ENCODE data around the gene TPPP3.
A peak's percentile ranks its signal among the peaks of the same experiment; 100 is the strongest.

Gene TPPP3

DNA sequence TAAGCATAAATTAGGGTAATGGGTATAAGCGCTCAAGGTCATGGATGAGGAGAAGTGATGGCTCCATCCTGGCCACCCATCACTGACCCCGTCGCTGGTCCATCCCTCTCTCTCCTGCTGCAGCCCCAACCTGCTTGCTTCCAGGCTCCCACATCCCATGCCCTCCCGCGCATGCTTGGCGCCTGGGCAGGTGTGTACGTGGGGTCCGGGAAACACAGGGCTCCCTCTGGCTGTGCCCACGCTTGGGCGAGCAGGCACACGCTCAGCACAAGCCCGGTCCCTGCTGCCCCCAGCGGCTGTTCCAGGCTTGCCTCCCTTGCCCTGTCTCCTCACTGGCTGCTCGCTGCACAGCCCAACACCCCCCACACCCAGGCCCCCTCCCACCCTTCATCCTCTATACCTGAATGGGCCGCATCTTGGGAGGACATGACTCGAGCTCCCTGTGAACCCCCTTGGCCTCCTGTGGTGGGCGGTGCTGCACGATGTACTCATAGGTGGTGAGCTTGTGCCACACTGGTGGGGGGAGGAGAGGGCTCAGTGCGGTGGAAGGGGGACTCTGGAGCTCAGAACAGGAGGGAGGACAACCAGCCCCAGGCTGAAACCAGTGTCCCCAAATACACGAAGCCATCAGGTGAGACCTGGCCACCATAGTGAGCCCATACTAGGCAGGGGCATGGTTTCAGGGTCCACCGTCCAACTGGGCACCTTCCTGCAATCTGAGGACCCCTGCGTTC, 4.7 kb upstream of the TPPP3 start:
- H3K27me3 ChIP-seq (ENCODE audit: control insufficient read depth, insufficient read depth, low read length), result no peaks in the 10 kb centered on the region
- no peak overlapping the region for H3K4me3 ChIP-seq (ENCODE audit: low read length)
- H3K36me3 ChIP-seq (ENCODE audit: control insufficient read depth, insufficient read depth, low read length), result no peaks in the 10 kb centered on the region
- H3K27ac ChIP-seq (ENCODE audit: low read depth, low read length), result no peak overlapping the region
- no peak overlapping the region for H3K9ac ChIP-seq (ENCODE audit: low read length)
- peaks cover 12% of the 10 kb centered on the region for H3K4me1 ChIP-seq (ENCODE audit: control insufficient read depth, insufficient read depth, low read length)

DNA sequence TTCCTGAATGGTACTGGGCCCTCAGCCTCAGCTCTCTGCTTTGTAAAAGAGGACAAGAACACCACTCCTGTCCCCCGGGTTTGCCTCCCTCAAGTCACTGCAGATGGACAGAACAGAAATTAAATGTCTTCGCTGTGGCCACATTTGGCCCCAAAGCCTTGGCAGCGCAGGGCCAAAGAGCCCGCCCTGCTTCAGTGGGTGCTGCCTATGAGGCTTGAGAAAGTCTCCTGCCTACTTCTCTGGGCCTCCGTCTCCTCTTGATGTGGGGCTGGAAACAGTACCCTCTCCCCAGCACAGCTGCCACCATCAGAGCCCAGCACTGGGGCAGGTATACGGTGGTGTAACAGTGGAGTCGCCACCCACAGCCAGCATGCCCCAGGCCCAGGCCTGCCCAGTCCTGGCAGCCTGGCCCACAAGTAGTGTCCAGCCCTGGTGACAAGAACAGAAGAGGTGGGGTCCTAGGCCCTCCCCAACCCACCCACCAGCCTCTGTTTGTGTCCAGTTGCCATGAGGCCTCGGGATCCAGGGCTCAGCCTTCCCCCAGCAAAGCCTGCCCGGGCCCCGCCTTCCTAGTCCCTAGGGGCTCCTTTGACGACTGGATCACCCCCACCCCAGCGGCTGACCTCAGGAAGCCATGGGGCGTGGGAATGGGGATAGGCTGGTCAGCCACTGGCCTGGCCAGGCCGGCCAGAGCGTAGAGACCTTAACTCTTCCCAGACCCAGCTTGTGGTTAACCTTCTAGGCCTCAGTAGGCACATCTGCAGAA, 3.9 kb upstream of the TPPP3 start:
- Histone ChIP-seq H3K27ac (ENCODE audit: low read depth, low read length) (peak overlapping the region; percentile 71), H3K9ac (ENCODE audit: low read length) (no peak overlapping the region), H3K4me1 (ENCODE audit: control insufficient read depth, insufficient read depth, low read length) (peaks cover 18% of the 10 kb centered on the region)

DNA sequence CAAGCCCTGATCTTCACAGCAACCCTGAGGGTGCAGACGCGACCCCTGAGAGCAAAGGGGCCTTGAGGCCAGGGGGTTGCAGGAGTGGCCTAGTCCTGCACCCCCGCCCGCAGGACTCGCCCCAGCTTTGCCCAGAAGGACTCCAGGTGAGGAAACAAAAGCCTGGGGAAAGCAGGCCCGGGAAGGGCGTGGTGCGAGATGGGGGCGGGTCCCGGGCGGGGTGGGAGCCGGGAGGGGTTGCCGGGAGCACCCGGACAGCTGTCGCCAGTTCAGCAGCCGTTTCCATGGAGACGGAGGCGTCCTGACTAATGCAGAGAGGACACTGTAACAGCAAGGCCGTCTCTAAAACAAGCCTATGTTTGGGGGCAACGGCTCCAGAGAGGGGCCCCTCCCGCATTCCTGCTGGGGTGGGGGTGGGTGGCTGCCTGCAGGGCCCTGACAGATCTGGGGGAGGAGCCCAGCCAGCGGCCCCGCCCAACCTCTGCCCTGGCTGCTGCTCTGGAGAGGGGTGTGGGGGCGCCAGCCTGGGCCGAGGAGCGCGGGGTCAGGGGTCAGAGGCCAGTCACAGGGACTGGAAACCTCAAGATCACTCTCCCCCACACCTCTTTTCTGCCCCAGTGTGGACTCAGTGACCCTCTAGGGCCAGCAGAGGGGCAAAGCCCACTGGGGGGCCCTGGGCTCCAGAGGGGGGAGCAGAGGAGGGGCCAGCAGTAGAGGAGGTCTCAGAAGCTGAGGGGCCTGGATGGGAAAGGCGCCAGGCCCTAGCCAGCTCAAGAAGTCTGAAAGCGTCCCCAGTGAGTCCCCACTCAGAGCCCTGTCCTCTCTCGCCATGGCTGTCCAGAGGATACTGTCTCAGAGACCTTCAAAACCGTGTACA, 3.1 kb upstream of the TPPP3 start:
- H3K9ac ChIP-seq (ENCODE audit: low read length), result no peak overlapping the region
- no peaks in the 10 kb centered on the region for H3K27me3 ChIP-seq (ENCODE audit: control insufficient read depth, insufficient read depth, low read length)
- peak overlapping the region; percentile 71 for H3K27ac ChIP-seq (ENCODE audit: low read depth, low read length)
- no peaks in the 10 kb centered on the region for H3K36me3 ChIP-seq (ENCODE audit: control insufficient read depth, insufficient read depth, low read length)
- no peak overlapping the region for H3K4me3 ChIP-seq (ENCODE audit: low read length)
- H3K4me1 ChIP-seq (ENCODE audit: control insufficient read depth, insufficient read depth, low read length), result peaks cover 27% of the 10 kb centered on the region

More for the DNA sequence above, 3.9 kb upstream of the TPPP3 start:
- H3K27me3 ChIP-seq (ENCODE audit: control insufficient read depth, insufficient read depth, low read length), result no peaks in the 10 kb centered on the region
- H3K4me3 ChIP-seq (ENCODE audit: low read length), result no peak overlapping the region
- no peaks in the 10 kb centered on the region for H3K36me3 ChIP-seq (ENCODE audit: control insufficient read depth, insufficient read depth, low read length)

DNA sequence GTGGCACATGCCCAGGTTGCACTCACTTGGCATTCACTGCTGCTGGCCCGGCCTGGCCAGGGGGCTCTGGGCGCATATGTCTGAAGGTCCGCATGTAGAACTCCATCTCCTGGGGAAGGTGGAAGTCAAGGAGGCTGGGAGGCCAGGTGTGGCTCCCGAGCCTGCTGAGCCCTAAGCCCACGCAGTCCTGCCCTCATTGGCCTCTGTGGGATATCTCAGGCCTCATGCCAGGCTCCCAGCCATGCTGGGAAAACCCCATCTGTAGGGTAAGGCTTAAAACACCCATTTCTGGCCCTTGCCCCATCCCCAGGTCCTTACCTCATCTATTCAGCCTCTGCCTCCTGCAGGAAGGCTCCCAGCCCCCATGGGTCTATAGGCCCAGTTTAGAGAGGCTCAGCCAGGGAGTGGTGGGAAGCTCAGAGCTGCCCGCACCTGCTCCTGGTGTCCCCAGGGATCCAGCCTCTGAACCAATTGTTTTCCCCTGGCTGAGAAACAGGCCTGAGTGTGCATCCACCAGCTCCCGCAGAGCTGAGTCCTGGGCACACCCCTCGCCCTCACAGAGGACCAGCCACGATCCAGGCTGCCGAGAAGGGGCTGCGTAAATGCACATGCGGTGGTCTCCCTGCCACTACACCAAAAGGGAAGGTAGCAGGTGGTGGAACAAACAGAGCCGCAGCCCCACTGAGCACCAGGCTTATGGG, 2.3 kb upstream of the TPPP3 start:
- H3K4me1 ChIP-seq (ENCODE audit: control insufficient read depth, insufficient read depth, low read length), result peaks cover 28% of the 10 kb centered on the region
- no peaks in the 10 kb centered on the region for H3K36me3 ChIP-seq (ENCODE audit: control insufficient read depth, insufficient read depth, low read length)
- no peak overlapping the region for H3K4me3 ChIP-seq (ENCODE audit: low read length)
- no peak overlapping the region for H3K9ac ChIP-seq (ENCODE audit: low read length)
- peak overlapping the region; percentile 3 for H3K27ac ChIP-seq (ENCODE audit: low read depth, low read length)
- H3K27me3 ChIP-seq (ENCODE audit: control insufficient read depth, insufficient read depth, low read length), result no peaks in the 10 kb centered on the region

DNA sequence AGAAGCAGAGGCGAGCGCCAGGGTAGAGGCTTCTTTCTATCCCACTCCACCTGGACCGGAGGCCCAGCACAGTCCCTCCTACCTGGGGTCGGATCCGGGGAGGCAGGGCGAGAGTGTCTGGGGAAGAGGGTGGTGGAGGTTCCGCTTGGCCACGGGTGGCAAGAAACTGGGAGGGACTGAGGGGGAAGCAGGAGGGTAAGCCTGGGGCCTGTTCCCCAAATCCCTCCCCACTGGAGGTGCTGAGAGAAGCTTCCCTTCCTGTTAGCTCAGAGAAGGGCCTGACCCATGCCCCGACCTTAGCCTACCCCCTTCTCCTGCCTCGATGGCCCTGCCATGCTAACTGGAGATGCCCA, 1.8 kb upstream of the TPPP3 start:
- H3K4me3 ChIP-seq (ENCODE audit: low read length), result no peak overlapping the region
- H3K27ac ChIP-seq (ENCODE audit: low read depth, low read length), result peak overlapping the region; percentile 3
- H3K36me3 ChIP-seq (ENCODE audit: control insufficient read depth, insufficient read depth, low read length), result no peaks in the 10 kb centered on the region
- no peak overlapping the region for H3K9ac ChIP-seq (ENCODE audit: low read length)
- H3K27me3 ChIP-seq (ENCODE audit: control insufficient read depth, insufficient read depth, low read length), result no peaks in the 10 kb centered on the region
- H3K4me1 ChIP-seq (ENCODE audit: control insufficient read depth, insufficient read depth, low read length), result peaks cover 28% of the 10 kb centered on the region

DNA sequence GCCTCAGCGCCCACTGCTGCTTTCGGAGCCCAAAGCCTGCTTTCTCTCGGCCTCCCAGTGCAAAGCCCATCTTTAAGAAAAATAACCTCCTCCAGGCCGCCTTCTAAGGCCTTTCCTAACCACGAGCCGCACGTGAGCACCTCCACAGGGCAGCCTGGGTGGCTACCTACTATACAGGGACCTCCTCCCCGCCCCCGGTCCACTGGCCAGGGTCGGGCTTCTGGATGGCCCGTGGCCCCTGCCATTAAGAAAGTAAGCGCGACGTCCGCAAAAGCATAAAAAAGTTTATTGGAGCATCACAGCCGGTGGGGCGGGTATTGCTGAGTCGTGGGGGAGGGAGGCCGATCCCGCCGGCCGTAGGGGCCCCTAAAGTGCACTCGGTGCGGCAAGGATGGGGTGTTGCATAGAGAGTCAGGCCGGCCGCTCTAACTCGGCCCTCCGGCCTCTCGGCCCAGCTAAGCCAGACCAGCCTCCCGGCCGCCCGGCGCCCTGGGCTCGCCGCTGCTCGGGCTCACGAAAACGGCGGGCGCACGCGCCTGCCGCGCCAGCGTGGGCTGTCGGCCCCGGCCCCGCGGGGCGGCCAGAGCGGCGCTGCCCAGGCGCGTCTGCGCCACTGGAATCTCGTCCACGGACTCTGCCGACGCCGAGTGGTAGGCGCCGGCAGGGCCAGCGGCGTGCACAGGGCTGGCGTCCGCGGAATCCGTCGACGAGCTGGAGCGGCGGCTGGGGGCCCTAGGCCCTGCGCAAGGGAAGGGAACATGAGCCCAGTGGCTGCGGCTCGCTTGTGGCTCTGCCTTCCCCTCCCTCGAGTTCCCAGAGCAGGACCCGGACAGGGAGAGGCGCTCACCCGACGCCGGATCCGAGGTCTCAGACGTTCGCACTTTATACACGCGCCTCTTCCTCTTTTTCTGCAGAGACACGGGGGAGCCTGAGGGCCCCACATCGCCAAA, 1.1 kb upstream of the TPPP3 start:
- Histone ChIP-seq H3K4me1 (ENCODE audit: control insufficient read depth, insufficient read depth, low read length) (peaks cover 28% of the 10 kb centered on the region), H3K4me3 (ENCODE audit: low read length) (peak overlapping the region; percentile 67), H3K9ac (ENCODE audit: low read length) (no peak overlapping the region), H3K27me3 (ENCODE audit: control insufficient read depth, insufficient read depth, low read length) (no peaks in the 10 kb centered on the region), H3K27ac (ENCODE audit: low read depth, low read length) (peak overlapping the region; percentile 77), H3K36me3 (ENCODE audit: control insufficient read depth, insufficient read depth, low read length) (no peaks in the 10 kb centered on the region)

DNA sequence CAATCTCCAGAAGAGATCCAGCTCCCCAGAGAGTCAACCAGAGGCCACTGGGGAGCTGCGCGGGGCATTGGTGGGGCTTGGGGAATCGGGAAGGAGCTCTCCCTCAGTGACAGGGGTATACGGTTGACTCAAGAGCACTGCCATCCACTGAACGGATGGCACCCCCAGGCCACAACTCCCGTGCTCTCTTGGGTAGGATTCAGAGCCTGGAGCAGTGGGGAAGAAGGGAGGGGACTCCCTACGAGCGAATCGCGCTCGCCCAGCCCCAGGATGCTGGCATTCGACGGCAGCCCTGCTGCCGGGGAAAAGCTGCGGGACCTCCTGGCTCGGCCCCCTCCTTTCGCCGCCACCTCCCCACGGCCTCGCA, 473 bp upstream of the TPPP3 start:
- Histone ChIP-seq H3K27me3 (ENCODE audit: control insufficient read depth, insufficient read depth, low read length) (no peaks in the 10 kb centered on the region), H3K4me3 (ENCODE audit: low read length) (peak overlapping the region; percentile 67), H3K9ac (ENCODE audit: low read length) (peak overlapping the region; percentile 3), H3K4me1 (ENCODE audit: control insufficient read depth, insufficient read depth, low read length) (peaks cover 28% of the 10 kb centered on the region), H3K36me3 (ENCODE audit: control insufficient read depth, insufficient read depth, low read length) (no peaks in the 10 kb centered on the region), H3K27ac (ENCODE audit: low read depth, low read length) (peak overlapping the region; percentile 77)

DNA sequence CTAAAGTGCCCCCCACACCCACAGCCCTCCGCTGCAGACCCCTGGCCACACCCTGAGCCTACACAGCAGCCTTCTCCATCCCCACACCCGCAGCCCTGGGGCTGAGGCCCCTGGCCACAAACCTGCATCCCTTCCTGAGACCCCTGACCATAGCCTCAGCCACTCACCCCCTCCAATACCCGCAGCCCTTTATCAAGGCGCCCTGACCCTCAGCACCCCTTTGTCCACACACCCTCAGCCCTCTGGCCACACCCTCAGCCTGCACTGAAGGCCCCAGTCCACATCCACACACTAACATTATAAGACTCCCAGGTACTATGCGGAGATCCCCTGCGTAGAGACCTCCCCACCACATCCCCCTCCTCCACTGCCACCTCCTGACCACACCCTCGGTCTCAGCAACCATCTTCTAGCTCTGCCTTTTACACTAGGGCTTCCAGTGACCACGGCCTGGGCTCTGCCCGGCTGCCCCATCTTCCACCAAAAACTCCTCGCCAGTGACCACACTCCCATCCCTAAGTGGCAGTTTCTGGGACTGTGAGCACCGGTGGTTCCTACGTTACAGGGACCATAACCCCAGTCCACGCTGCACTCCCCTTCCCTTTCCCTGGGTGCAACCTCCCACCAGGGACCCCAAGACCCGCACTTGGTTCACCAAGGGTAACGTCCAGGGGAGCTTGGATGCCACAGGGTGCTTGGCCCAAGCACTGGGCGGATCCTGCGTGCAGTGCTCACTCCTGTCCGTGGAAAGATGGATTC, 818 bp downstream of the TPPP3 start:
- Histone ChIP-seq H3K4me3 (ENCODE audit: low read length) (peak overlapping the region; percentile 67), H3K9ac (ENCODE audit: low read length) (no peak overlapping the region), H3K27me3 (ENCODE audit: control insufficient read depth, insufficient read depth, low read length) (no peaks in the 10 kb centered on the region), H3K27ac (ENCODE audit: low read depth, low read length) (peak overlapping the region; percentile 56), H3K4me1 (ENCODE audit: control insufficient read depth, insufficient read depth, low read length) (peaks cover 28% of the 10 kb centered on the region), H3K36me3 (ENCODE audit: control insufficient read depth, insufficient read depth, low read length) (no peaks in the 10 kb centered on the region)

DNA sequence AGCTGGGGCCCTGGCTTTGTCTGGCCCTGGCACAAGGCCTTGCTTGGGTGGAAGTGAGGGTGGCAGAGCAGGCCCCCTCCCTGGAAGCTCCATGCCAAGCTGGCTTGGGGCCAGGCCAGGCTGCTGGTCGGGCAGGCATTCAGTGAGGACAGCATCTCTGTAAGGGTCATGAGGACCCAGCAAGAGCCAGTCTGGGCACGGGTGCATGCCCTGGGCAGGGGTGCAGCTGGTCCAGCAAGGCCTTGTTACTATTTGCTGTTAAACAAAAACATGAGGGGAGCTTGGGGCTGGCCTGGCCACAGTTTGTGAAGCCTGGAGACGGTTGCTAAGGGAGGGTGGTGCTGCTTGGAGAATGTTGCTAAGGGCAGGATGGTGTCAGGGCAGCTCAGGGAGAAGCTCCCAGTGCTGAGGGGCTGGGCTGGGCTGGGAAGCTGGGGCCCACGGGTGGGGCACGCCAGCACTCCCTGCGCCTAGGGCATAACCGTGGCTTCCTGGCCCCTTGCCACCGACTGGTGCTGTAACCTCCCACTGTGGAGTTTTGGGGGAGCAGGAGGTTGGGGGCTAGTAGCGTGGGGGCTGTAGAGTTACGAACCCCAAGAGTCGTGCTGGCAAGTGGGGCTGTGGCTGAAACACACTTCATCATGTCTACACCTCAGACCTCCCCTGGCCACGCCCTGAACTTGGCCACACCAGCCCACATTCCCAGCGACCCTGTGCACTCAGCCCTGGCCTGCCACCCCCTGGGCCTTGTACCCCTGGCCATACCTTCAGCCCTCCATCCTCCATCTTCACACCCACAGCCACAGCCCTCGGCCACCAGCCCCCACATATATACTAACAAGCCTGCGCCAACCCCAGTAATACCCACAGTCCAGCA, 1.6 kb downstream of the TPPP3 start:
- no peak overlapping the region for H3K9ac ChIP-seq (ENCODE audit: low read length)

DNA sequence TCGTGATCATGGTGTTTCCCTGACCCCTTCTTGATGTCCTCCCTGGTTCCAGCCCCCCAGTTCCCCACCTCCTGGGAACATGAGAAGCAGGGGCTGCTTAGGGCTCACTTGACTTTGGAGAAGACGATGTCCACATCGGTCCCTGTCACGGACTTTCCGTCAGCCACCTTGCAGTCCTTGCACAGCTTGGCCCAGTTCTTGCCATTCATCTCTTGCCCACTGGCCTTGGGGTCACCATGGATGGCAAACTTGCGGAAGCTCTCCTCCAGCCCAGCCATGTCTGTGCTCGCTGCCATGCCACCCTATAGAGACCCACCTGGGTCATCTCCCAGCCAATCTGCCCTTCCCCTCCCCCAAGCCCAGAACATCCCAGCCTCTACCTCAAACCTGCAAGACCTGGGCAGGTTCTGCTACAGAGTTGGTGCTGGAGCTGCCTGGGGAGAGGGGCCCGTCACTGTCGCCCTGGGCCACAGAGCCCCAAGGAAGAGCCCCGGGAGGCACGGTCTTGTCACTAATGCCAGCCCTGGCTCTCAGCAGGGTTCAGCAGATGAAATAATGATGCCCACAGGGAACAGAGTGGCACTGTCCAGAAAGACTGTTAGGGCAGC, 2.4 kb downstream of the TPPP3 start:
- H3K4me3 ChIP-seq (ENCODE audit: low read length), result no peak overlapping the region
- no peak overlapping the region for H3K9ac ChIP-seq (ENCODE audit: low read length)
- H3K27ac ChIP-seq (ENCODE audit: low read depth, low read length), result no peak overlapping the region
- no peaks in the 10 kb centered on the region for H3K27me3 ChIP-seq (ENCODE audit: control insufficient read depth, insufficient read depth, low read length)
- H3K36me3 ChIP-seq (ENCODE audit: control insufficient read depth, insufficient read depth, low read length), result no peaks in the 10 kb centered on the region
- H3K4me1 ChIP-seq (ENCODE audit: control insufficient read depth, insufficient read depth, low read length), result peaks cover 20% of the 10 kb centered on the region

More for the DNA sequence above, 1.6 kb downstream of the TPPP3 start:
- no peaks in the 10 kb centered on the region for H3K36me3 ChIP-seq (ENCODE audit: control insufficient read depth, insufficient read depth, low read length)
- peak overlapping the region; percentile 10 for H3K27ac ChIP-seq (ENCODE audit: low read depth, low read length)
- H3K4me1 ChIP-seq (ENCODE audit: control insufficient read depth, insufficient read depth, low read length), result peaks cover 22% of the 10 kb centered on the region
- H3K4me3 ChIP-seq (ENCODE audit: low read length), result peak overlapping the region; percentile 67
- H3K27me3 ChIP-seq (ENCODE audit: control insufficient read depth, insufficient read depth, low read length), result no peaks in the 10 kb centered on the region

All from rectal smooth muscle tissue (tissue), 1 donor.